Endothelial cell of umbilical vein (primary cell): ENCODE data around the gene KNCN. TPM values are rescaled to one million over a fixed set of nuclear protein-coding genes. Genes with fewer than 3 reads are reported as not detected.

Experiments used
- BruUV-seq: library from RNA; stranded (reverse); fragments of 400-500 nt; replicated peaks from 2 replicates; lab custom pipeline; 2021; lab: Mats Ljungman, UMichigan
- CTCF ChIA-PET: fragments of 300-600, 350-600 bp; sonication (Branson Sonifier 250); formaldehyde crosslinking; loops from one replicate; lab custom pipeline; 2021; ENCODE audit warnings: antibody characterized with exemption, inconsistent platforms; lab: Charles Lee
- POLR2A ChIA-PET: fragments of 300-600, 350-600 bp; sonication (Branson Sonifier 250); formaldehyde crosslinking; loops from one replicate; lab custom pipeline; 2021; ENCODE audit warnings: antibody characterized with exemption, inconsistent platforms; lab: Charles Lee
- DNase-seq: peaks from one replicate; pipeline ENCODE4 v3.0.0-alpha.2; 2011; ENCODE audit warnings: low read depth, low spot score
- FAIRE-seq: peaks from 2 replicates; lab custom pipeline; 2011; peaks lifted over from hg19 to GRCh38; lab: Jason Lieb, UNC
- H2AFZ ChIP-seq: 2 replicates; pipeline ENCODE4 v1.6.0; 2012; ENCODE audit warnings: low read depth, low read length, control low read depth, inconsistent platforms
- H3K27ac ChIP-seq: 2 replicates; pipeline ENCODE4 v1.5.1; 2011; ENCODE audit warnings: low read depth, mild to moderate bottlenecking, control low read depth, low read length, moderate library complexity; ENCODE audit not compliant: insufficient read depth
- H3K27me3 ChIP-seq, 2 experiments: 2 replicates each; pipeline versions ENCODE4 v1.6.0 to v1.6.1; 2011; ENCODE audit warnings: low read length in 2 of 2, mixed read lengths in 1 of 2; ENCODE audit not compliant: control insufficient read depth in 2 of 2, insufficient read depth in 2 of 2
- H3K36me3 ChIP-seq, 2 experiments: 2 replicates in 1 of 2; 3 replicates in 1 of 2; pipeline ENCODE4 v1.5.1; 2011; ENCODE audit warnings: low read length in 2 of 2, mild to moderate bottlenecking in 1 of 2, moderate library complexity in 1 of 2; ENCODE audit not compliant: control insufficient read depth in 2 of 2, insufficient read depth in 2 of 2; ENCODE audit errors: extremely low read depth in 1 of 2
- H3K4me1 ChIP-seq: 3 replicates; pipeline ENCODE4 v1.5.1; 2011; ENCODE audit warnings: mild to moderate bottlenecking, low read length; ENCODE audit not compliant: control insufficient read depth, insufficient read depth; ENCODE audit errors: extremely low read depth
- H3K4me2 ChIP-seq: 2 replicates; pipeline ENCODE4 v1.6.1; 2011; ENCODE audit warnings: low read length, control low read depth, mixed read lengths; ENCODE audit not compliant: insufficient read depth
- H3K4me3 ChIP-seq, 3 experiments: fragments of 200-600 bp in 1 of 3; sonication (generic), shearing (Covaris generic) in 1 of 3; replicated peaks in 1 of 3; 2 replicates each; pipeline ENCODE4 v1.5.1; 2011 to 2016; ENCODE audit warnings: control low read depth in 3 of 3, low read length in 3 of 3, mild to moderate bottlenecking in 2 of 3, inconsistent platforms in 1 of 3, low read depth in 1 of 3, moderate library complexity in 1 of 3; ENCODE audit not compliant: insufficient read depth in 1 of 3
- H3K79me2 ChIP-seq: 2 replicates; pipeline ENCODE4 v1.6.0; 2012; ENCODE audit warnings: low read length, inconsistent platforms; ENCODE audit not compliant: control insufficient read depth, insufficient read depth
- H3K9ac ChIP-seq: replicated peaks from 2 replicates; pipeline ENCODE3; 2011; ENCODE audit warnings: low read length, control low read depth; ENCODE audit not compliant: insufficient read depth; ENCODE audit errors: extremely low read depth
- H3K9me1 ChIP-seq: replicated peaks from 3 replicates; pipeline ENCODE4 v1.6.0; 2011; ENCODE audit warnings: mild to moderate bottlenecking, low read length; ENCODE audit not compliant: control insufficient read depth, insufficient read depth; ENCODE audit errors: extremely low read depth
- H3K9me3 ChIP-seq: replicated peaks from 2 replicates; pipeline ENCODE4 v1.5.1; 2012; ENCODE audit warnings: low read length, inconsistent platforms; ENCODE audit not compliant: control insufficient read depth, insufficient read depth
- H4K20me1 ChIP-seq: replicated peaks from 2 replicates; pipeline ENCODE3; 2011; ENCODE audit warnings: mild to moderate bottlenecking, low read length; ENCODE audit not compliant: control insufficient read depth, insufficient read depth; ENCODE audit errors: extremely low read depth
- EZH2 ChIP-seq: IDR thresholded peaks from 2 replicates; pipeline ENCODE4 v1.6.1; 2012; ENCODE audit warnings: borderline replicate concordance, low read depth, mild to moderate bottlenecking, moderate library complexity, low read length, inconsistent platforms; ENCODE audit not compliant: severe bottlenecking
- FOS ChIP-seq: IDR thresholded peaks from 2 replicates; pipeline ENCODE4 v1.6.1; 2011; ENCODE audit warnings: mild to moderate bottlenecking, low read length, moderate library complexity, borderline replicate concordance; ENCODE audit not compliant: insufficient read depth
- GATA2 ChIP-seq: IDR thresholded peaks from 2 replicates; pipeline ENCODE4 v1.7.0; 2011; ENCODE audit warnings: low read depth, mild to moderate bottlenecking, moderate library complexity, mixed read lengths, low read length; ENCODE audit not compliant: insufficient read length, insufficient read depth
- JUN ChIP-seq: IDR thresholded peaks from 2 replicates; pipeline ENCODE4 v1.6.1; 2011; ENCODE audit warnings: borderline replicate concordance, low read depth; ENCODE audit not compliant: insufficient read length, insufficient read depth
- MYC ChIP-seq: IDR thresholded peaks from one replicate; pipeline ENCODE4 v1.6.1; 2011; ENCODE audit warnings: mild to moderate bottlenecking, low read depth, low read length
- POLR2A ChIP-seq: IDR thresholded peaks from 2 replicates; pipeline ENCODE4 v1.6.1; 2012; ENCODE audit warnings: low read depth, mild to moderate bottlenecking, control low read depth, low read length
- POLR2AphosphoS5 ChIP-seq: IDR thresholded peaks from 2 replicates; pipeline ENCODE4 v1.6.1; 2012; ENCODE audit warnings: low read depth, mild to moderate bottlenecking, control low read depth, low read length, moderate library complexity; ENCODE audit not compliant: insufficient read depth
- dilution Hi-C: fragments of 300-500 bp; cut with MboI; formaldehyde crosslinking; loops from one replicate; pipeline ENCODE4 v1.15.0; 2019; ENCODE audit warnings: low sequenced_read_pairs; ENCODE audit not compliant: extremely low pct_ligation_motif_present
- intact Hi-C: fragments of 100-400 bp; cut with micrococcal nuclease; formaldehyde crosslinking; loops from one replicate; pipeline ENCODE4 v1.10.0; 2022
- polyA plus RNA-seq, 4 experiments: library from polyadenylated mRNA; depleted of rRNA in 3 of 4; stranded (reverse) in 3 of 4; unstranded in 1 of 4; fragments of >200 nt; gene quantifications; 2 replicates each; pipeline versions ENCODE4 v1.2.1 to v1.2.3, GENCODE V29; 2011 to 2012; ENCODE audit warnings: missing spikeins in 1 of 4
- total RNA-seq: library from RNA; stranded (reverse); gene quantifications from 2 replicates; pipeline ENCODE4 v1.2.3, GENCODE V29; 2021
- TF ChIP-seq, protein P1 (sequence below), 2 donors: IDR thresholded peaks; 1 replicate in 1 of 2; 2 replicates in 1 of 2; pipeline ENCODE4 v1.5.1; 2011; ENCODE audit warnings: low read length in 2 of 2, mild to moderate bottlenecking in 2 of 2, moderate library complexity in 2 of 2, control low read depth in 1 of 2, inconsistent platforms in 1 of 2, low read depth in 1 of 2; ENCODE audit not compliant: insufficient read depth in 1 of 2; ENCODE audit errors: extremely low read depth in 1 of 2
- TF ChIP-seq, protein P2 (sequence below): IDR thresholded peaks from 2 replicates; pipeline ENCODE4 v1.6.1; 2011; ENCODE audit not compliant: insufficient read depth, insufficient read length

KNCN gene
- total and polyA plus RNA-seq, 2 donors (not counting 3 experiments of a cell fraction or from before 2014, with no cell fraction given) = not detected

DNA sequence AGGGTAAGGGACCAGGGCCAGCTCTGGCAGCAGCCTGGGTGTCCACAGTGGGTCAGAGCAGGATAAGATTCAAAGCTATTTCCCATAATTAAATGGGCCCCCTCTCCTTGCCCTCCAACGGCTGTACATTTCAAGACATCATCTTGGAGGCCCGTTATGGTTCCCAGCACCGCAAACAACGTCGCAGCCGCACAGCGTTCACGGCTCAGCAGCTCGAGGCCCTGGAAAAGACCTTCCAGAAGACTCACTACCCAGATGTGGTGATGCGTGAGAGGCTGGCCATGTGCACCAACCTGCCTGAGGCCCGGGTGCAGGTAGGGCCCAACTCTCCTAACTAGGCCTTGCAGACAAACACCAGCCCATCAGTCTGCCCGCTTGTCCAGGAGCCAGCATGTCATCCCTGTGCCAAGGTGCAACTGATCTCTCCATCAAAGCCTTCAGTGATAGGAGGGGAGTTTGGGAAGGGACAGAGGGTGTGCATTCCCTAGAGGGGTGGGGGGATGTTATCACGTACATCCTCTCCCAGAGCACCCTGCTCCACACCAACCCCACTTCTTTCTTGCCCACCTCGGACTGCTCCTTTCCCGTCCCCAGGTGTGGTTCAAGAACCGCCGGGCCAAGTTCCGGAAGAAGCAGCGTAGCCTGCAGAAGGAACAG, 41.0 kb downstream of the KNCN start:
- TF ChIP-seq POLR2A (no peak), JUN (no peak), MYC (no peak), POLR2AphosphoS5 (no peak), GATA2 (no peak), FOS (no peak), EZH2 (no peak)
- TF ChIP-seq, protein P1, sequence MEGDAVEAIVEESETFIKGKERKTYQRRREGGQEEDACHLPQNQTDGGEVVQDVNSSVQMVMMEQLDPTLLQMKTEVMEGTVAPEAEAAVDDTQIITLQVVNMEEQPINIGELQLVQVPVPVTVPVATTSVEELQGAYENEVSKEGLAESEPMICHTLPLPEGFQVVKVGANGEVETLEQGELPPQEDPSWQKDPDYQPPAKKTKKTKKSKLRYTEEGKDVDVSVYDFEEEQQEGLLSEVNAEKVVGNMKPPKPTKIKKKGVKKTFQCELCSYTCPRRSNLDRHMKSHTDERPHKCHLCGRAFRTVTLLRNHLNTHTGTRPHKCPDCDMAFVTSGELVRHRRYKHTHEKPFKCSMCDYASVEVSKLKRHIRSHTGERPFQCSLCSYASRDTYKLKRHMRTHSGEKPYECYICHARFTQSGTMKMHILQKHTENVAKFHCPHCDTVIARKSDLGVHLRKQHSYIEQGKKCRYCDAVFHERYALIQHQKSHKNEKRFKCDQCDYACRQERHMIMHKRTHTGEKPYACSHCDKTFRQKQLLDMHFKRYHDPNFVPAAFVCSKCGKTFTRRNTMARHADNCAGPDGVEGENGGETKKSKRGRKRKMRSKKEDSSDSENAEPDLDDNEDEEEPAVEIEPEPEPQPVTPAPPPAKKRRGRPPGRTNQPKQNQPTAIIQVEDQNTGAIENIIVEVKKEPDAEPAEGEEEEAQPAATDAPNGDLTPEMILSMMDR (IDR thresholded peaks at IDR 0.05; ENCODE audit: extremely low read depth in 1 of 2, insufficient read depth in 1 of 2, low read depth in 1 of 2, low read length in 2 of 2) = no peak
- TF ChIP-seq, protein P2, sequence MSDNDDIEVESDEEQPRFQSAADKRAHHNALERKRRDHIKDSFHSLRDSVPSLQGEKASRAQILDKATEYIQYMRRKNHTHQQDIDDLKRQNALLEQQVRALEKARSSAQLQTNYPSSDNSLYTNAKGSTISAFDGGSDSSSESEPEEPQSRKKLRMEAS = no peak
- no peak for FAIRE-seq
- BruUV-seq = no TSS peak
- H3K9me1 ChIP-seq = no peaks in the 10 kb centered on the region
- H3K36me3 ChIP-seq = no peaks in the 10 kb centered on the region
- no peaks in the 10 kb centered on the region for H4K20me1 ChIP-seq
- H3K4me1 ChIP-seq = no peaks in the 10 kb centered on the region
- H3K27me3 ChIP-seq = peaks cover 5 to 25% of the 10 kb centered on the region in 2 experiments
- POLR2A ChIA-PET = no interaction called here
- no peak overlapping the region for H3K27ac ChIP-seq
- intact Hi-C loops = no loop called here
- no peak overlapping the region for H3K4me3 ChIP-seq
- no peaks in the 10 kb centered on the region for H3K9me3 ChIP-seq
- H3K9ac ChIP-seq = no peak overlapping the region
- no peak overlapping the region for H3K4me2 ChIP-seq
- H3K79me2 ChIP-seq = no peaks in the 10 kb centered on the region
- CTCF ChIA-PET = interaction anchor here (0.7 kb wide), 1 partner anchor 14 kb away, joined by 3 read pairs; no protein-coding TSS in a partner anchor
- dilution Hi-C loops = no loop called here
- no peak overlapping the region for H2AFZ ChIP-seq
- no peak for DNase-seq
